ENCODE data around the gene MLN. TPM values are rescaled to one million over a fixed set of nuclear protein-coding genes. Genes with fewer than 3 reads are reported as not detected.

The MLN gene
- total RNA-seq, 1 experiment from 2014 or later: not detected

GRCh38 chr6:33750244-33750991 lies 53.4 kb downstream of the MLN start:
- DNase-seq (ENCODE audit: low read depth): no peak
- in situ Hi-C loops (cut with HindIII; ENCODE audit: low pct_unique_long_range_greater_than_20kb, low sequenced_read_pairs): no loop called here

- no peak for DNase-seq (ENCODE audit: low read depth)
- in situ Hi-C loops (cut with HindIII; ENCODE audit: low pct_unique_long_range_greater_than_20kb, low sequenced_read_pairs): no loop called here
Observed at GRCh38 chr6:33749401-33749800, 54.4 kb downstream of the MLN start.

GRCh38 chr6:33748841-33749240 lies 55.0 kb downstream of the MLN start:
- in situ Hi-C loops (cut with HindIII; ENCODE audit: low pct_unique_long_range_greater_than_20kb, low sequenced_read_pairs): no loop called here
- no peak for DNase-seq (ENCODE audit: low read depth)

GRCh38 chr6:33747823-33748222 lies 56.0 kb downstream of the MLN start:
- in situ Hi-C loops (cut with HindIII; ENCODE audit: low pct_unique_long_range_greater_than_20kb, low sequenced_read_pairs): no loop called here
- DNase-seq (ENCODE audit: low read depth): no peak

- in situ Hi-C loops (cut with HindIII; ENCODE audit: low pct_unique_long_range_greater_than_20kb, low sequenced_read_pairs): no loop called here
- DNase-seq (ENCODE audit: low read depth): no peak
Observed at GRCh38 chr6:33746651-33747100, 57.1 kb downstream of the MLN start, which contains the start of gene IP6K3. Gene IP6K3, minus strand, starts transcription at chr6:33746905. Its CDS starts 11,429 bp downstream, at chr6:33735476.

GRCh38 chr6:33746036-33746600 lies 57.7 kb downstream of the MLN start:
- no peak for DNase-seq (ENCODE audit: low read depth)
- in situ Hi-C loops (cut with HindIII; ENCODE audit: low pct_unique_long_range_greater_than_20kb, low sequenced_read_pairs): no loop called here

- no peak for DNase-seq (ENCODE audit: low read depth)
- in situ Hi-C loops (cut with HindIII; ENCODE audit: low pct_unique_long_range_greater_than_20kb, low sequenced_read_pairs): no loop called here
Observed at GRCh38 chr6:33745548-33745947, 58.3 kb downstream of the MLN start.

GRCh38 chr6:33744895-33745546 lies 58.8 kb downstream of the MLN start:
- in situ Hi-C loops (cut with HindIII; ENCODE audit: low pct_unique_long_range_greater_than_20kb, low sequenced_read_pairs): no loop called here
- DNase-seq (ENCODE audit: low read depth): no peak

Other genes starting within 250 kb of the MLN start
- gene BAK1, start 223.7 kb downstream of the MLN start, total RNA-seq (2014; rRNA removed; shearing (Covaris generic); ENCODE audit: low replicate concordance): 101 and 103 TPM in 2 replicates
- 59.3 and 60.1 TPM in 2 replicates for gene ITPR3, start 182.7 kb downstream of the MLN start, total RNA-seq (2014; rRNA removed; shearing (Covaris generic); ENCODE audit: low replicate concordance)
- gene UQCC2, start 92.3 kb downstream of the MLN start, total RNA-seq (2014; rRNA removed; shearing (Covaris generic); ENCODE audit: low replicate concordance): 41.7 and 68.5 TPM in 2 replicates
- 0.07 and 0.12 TPM in 2 replicates for gene IP6K3, start 57.1 kb downstream of the MLN start, total RNA-seq (2014; rRNA removed; shearing (Covaris generic); ENCODE audit: low replicate concordance)
- 150 and 167 TPM in 2 replicates for gene LEMD2, start 14.9 kb downstream of the MLN start, total RNA-seq (2014; rRNA removed; shearing (Covaris generic); ENCODE audit: low replicate concordance)